ENCODE data around the gene WDR77. TPM values are rescaled to one million over a fixed set of nuclear protein-coding genes. Genes with fewer than 3 reads are reported as not detected.

The WDR77 gene
- total RNA-seq, 4 donors from 2014 or later: 19.0 to 33.0 (median 26.4) TPM

GRCh38 chr1:111475701-111476100 is 26.6 kb upstream of the WDR77 start:
- H3K36me3 ChIP-seq: peaks cover 0 to 6% (median 0%) of the 10 kb centered on the region in 3 donors
- no peak overlapping the region for H3K4me3 ChIP-seq
- peaks cover 0 to 13% (median 6%) of the 10 kb centered on the region in 4 donors for H3K4me1 ChIP-seq
- DNase-seq: no peak
- no peak for TF ChIP-seq POLR2A (IDR thresholded peaks at IDR 0.05)
- no peak for TF ChIP-seq CTCF (IDR thresholded peaks at IDR 0.05)
- no peaks in the 10 kb centered on the region for H3K9me3 ChIP-seq
- H3K27me3 ChIP-seq: no peaks in the 10 kb centered on the region
- H3K27ac ChIP-seq: peak overlapping the region in 3 of 4 donors; percentile 60 to 66 (median 61)

DNA sequence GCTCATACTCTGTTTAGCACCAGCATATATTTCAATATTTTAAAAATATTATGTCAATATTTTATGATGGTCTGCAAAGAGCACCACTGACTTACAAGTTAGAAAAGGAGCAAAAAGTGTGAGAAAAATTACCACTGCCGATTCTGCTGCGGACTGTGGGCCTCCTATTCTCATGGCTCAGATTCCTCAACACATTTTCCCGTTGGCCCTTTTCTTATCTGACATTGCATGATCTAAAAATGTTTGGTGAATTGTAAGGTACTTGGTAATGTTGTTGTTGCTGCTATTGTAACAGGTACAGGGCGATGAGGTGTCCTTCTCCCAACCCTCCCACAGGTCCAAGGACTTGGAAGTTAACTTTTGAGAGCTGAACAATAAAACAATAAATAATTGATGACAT is 25.5 kb upstream of the WDR77 start:
- no peaks in the 10 kb centered on the region for H3K9me3 ChIP-seq
- H3K4me1 ChIP-seq: peaks cover 0 to 22% (median 6%) of the 10 kb centered on the region in 4 donors
- no peak for DNase-seq
- peak overlapping the region; percentile 26 to 55 (median 40) for H3K27ac ChIP-seq
- peak overlapping the region in 3 of 4 donors; percentile 3 to 15 (median 4) for H3K4me3 ChIP-seq
- TF ChIP-seq CTCF (IDR thresholded peaks at IDR 0.05) (no peak), POLR2A (IDR thresholded peaks at IDR 0.05) (no peak)
- no peaks in the 10 kb centered on the region for H3K27me3 ChIP-seq
- H3K36me3 ChIP-seq: peaks cover 0 to 11% (median 0%) of the 10 kb centered on the region in 3 donors

GRCh38 chr1:111474106-111474505 is 25.1 kb upstream of the WDR77 start:
- Histone ChIP-seq H3K27ac (peak overlapping the region; percentile 16 to 55 (median 40)), H3K9me3 (no peaks in the 10 kb centered on the region), H3K27me3 (no peaks in the 10 kb centered on the region), H3K36me3 (peaks cover 0 to 14% (median 0%) of the 10 kb centered on the region in 3 donors), H3K4me1 (peaks cover 0 to 22% (median 6%) of the 10 kb centered on the region in 4 donors), H3K4me3 (peak overlapping the region in 2 of 4 donors; percentile 4 to 15)
- DNase-seq: no peak
- TF ChIP-seq CTCF (IDR thresholded peaks at IDR 0.05) (no peak), POLR2A (IDR thresholded peaks at IDR 0.05) (no peak)

- Histone ChIP-seq H3K4me1 (peaks cover 0 to 15% (median 0%) of the 10 kb centered on the region in 4 donors), H3K9me3 (no peaks in the 10 kb centered on the region), H3K36me3 (peaks cover 0 to 30% (median 0%) of the 10 kb centered on the region in 3 donors), H3K4me3 (no peak overlapping the region), H3K27ac (peak overlapping the region in 3 of 4 donors; percentile 29 to 76 (median 71)), H3K27me3 (no peaks in the 10 kb centered on the region)
- no peak for DNase-seq
- TF ChIP-seq POLR2A (IDR thresholded peaks at IDR 0.05) (no peak), CTCF (IDR thresholded peaks at IDR 0.05) (no peak)
These were observed 22.5 kb upstream of the WDR77 start for GRCh38 chr1:111471538-111471937.

DNA sequence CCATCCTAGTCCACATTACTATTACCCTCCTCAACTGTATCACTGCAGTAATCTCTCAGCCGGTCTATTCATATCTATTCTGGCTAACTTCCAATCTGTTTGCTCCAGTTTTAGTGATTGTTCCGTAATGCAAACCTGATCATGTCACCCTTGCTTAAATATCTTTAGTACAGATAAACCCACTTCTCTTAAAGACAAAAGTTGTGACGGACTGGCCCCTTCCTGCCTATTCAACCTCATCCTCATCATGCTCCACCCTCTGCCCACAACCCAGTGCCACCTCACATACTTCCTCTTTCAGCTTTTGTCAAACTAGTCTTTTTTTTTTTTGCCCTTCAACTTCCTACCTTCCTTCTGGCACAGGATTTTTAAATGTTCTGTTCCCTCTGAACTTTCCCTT is 22.0 kb upstream of the WDR77 start:
- no peaks in the 10 kb centered on the region for H3K9me3 ChIP-seq
- TF ChIP-seq POLR2A (IDR thresholded peaks at IDR 0.05): no peak
- TF ChIP-seq CTCF (IDR thresholded peaks at IDR 0.05): no peak
- H3K27me3 ChIP-seq: no peaks in the 10 kb centered on the region
- peaks cover 0 to 11% (median 0%) of the 10 kb centered on the region in 4 donors for H3K4me1 ChIP-seq
- H3K27ac ChIP-seq: peak overlapping the region; percentile 41 to 76 (median 64)
- DNase-seq: peak in 2 of 3 donors; percentile 88 to 91
- H3K36me3 ChIP-seq: peaks cover 0 to 34% (median 0%) of the 10 kb centered on the region in 3 donors
- no peak overlapping the region for H3K4me3 ChIP-seq
